B cell (primary cell): Measurements from ENCODE around the gene ZNF687. TPM values are rescaled to one million over a fixed set of nuclear protein-coding genes. Genes with fewer than 3 reads are reported as not detected.

ENCODE experiments used
- ATAC-seq: fragments of 200-7000 bp; cut with Tn5 transposase; one replicate; pipeline ENCODE4 v1.10.0; 2021; ENCODE audit warnings: low read depth, mild to moderate bottlenecking, moderate number of reproducible peaks, moderate library complexity
- CTCF ChIA-PET: fragments of 350-600 bp; sonication (Branson Sonifier 250); formaldehyde crosslinking; loops from one replicate; lab custom pipeline; 2021; ENCODE audit warnings: antibody characterized with exemption, inconsistent platforms; lab: Charles Lee
- POLR2A ChIA-PET: fragments of 350-600 bp; sonication (Branson Sonifier 250); formaldehyde crosslinking; loops from one replicate; lab custom pipeline; 2021; ENCODE audit warnings: antibody characterized with exemption; lab: Charles Lee
- DNase-seq: peaks from one replicate; pipeline ENCODE4 v3.0.0; 2013
- H2AFZ ChIP-seq: 2 replicates; pipeline ENCODE4 v1.6.1; 2012; ENCODE audit warnings: mild to moderate bottlenecking, low read depth, low read length; ENCODE audit not compliant: insufficient read depth, poor library complexity, severe bottlenecking
- H3K27ac ChIP-seq, 2 donors: 1 replicate in 1 of 2; 2 replicates in 1 of 2; pipeline ENCODE4 v1.5.1; 2012 to 2013; ENCODE audit warnings: low read length in 2 of 2, mild to moderate bottlenecking in 2 of 2, moderate library complexity in 1 of 2
- H3K27me3 ChIP-seq, 4 experiments: fragments of 200-600 bp in 1 of 4; sonication (generic) in 1 of 4; replicated peaks in 1 of 4; 1 replicate in 2 of 4; 2 replicates in 2 of 4; pipeline versions ENCODE4 v1.6.1 to v1.7.0; 2013 to 2016; ENCODE audit warnings: low read length in 3 of 4, mild to moderate bottlenecking in 2 of 4, mixed read lengths in 1 of 4, moderate library complexity in 1 of 4; ENCODE audit not compliant: insufficient read depth in 4 of 4, control insufficient read depth in 3 of 4; ENCODE audit errors: control extremely low read depth in 1 of 4
- H3K36me3 ChIP-seq, 2 experiments: replicated peaks in 1 of 2; 1 replicate in 1 of 2; 2 replicates in 1 of 2; pipeline versions ENCODE4 v1.6.1 to v1.7.1; 2013; ENCODE audit warnings: low read length in 1 of 2; ENCODE audit not compliant: insufficient read depth in 2 of 2, control insufficient read depth in 1 of 2; ENCODE audit errors: control extremely low read depth in 1 of 2, extremely low read depth in 1 of 2
- H3K4me1 ChIP-seq, 2 donors: fragments of 200-600 bp in 1 of 2; sonication (generic) in 1 of 2; 1 replicate in 1 of 2; 2 replicates in 1 of 2; pipeline versions ENCODE4 v1.5.1 to v1.6.1; 2013 to 2017; ENCODE audit warnings: low read length in 2 of 2; ENCODE audit not compliant: control insufficient read depth in 2 of 2, insufficient read depth in 2 of 2
- H3K4me2 ChIP-seq: replicated peaks from 2 replicates; pipeline ENCODE3; 2012; ENCODE audit warnings: mild to moderate bottlenecking, low read depth, low read length; ENCODE audit not compliant: poor library complexity, severe bottlenecking
- H3K4me3 ChIP-seq, 5 experiments: fragments of 200-600 bp in 1 of 5; sonication (generic) in 1 of 5; 1 replicate in 3 of 5; 2 replicates in 2 of 5; pipeline versions ENCODE4 v1.5.1 to v1.7.0; 2011 to 2016; ENCODE audit warnings: low read length in 4 of 5, mild to moderate bottlenecking in 4 of 5, low read depth in 2 of 5, control low read depth in 1 of 5, moderate library complexity in 1 of 5; ENCODE audit not compliant: insufficient read depth in 1 of 5; ENCODE audit errors: control extremely low read depth in 1 of 5, extremely low read depth in 1 of 5
- H3K79me2 ChIP-seq: fragments of 200-600 bp; sonication (generic); one replicate; pipeline ENCODE4 v1.6.0; 2016; ENCODE audit warnings: low read length; ENCODE audit not compliant: control insufficient read depth, insufficient read depth
- H3K9ac ChIP-seq: fragments of 200-600 bp; sonication (generic); 2 replicates; pipeline ENCODE4 v1.6.1; 2017; ENCODE audit warnings: mild to moderate bottlenecking, low read length, moderate library complexity
- H3K9me3 ChIP-seq, 3 donors: one replicate each; pipeline versions ENCODE4 v1.6.1 to v1.7.1; 2013; ENCODE audit warnings: low read length in 2 of 3; ENCODE audit not compliant: control insufficient read depth in 2 of 3, insufficient read depth in 1 of 3; ENCODE audit errors: control extremely low read depth in 1 of 3
- H4K20me1 ChIP-seq: 2 replicates; pipeline ENCODE4 v1.6.0; 2012; ENCODE audit warnings: mild to moderate bottlenecking, low read length; ENCODE audit not compliant: insufficient read depth, control insufficient read depth, poor library complexity, severe bottlenecking
- H3K27ac Mint-ChIP-seq: one replicate; pipeline ENCODE4 v1.8.0; 2021; ENCODE audit warnings: mixed read lengths
- H3K27me3 Mint-ChIP-seq: one replicate; pipeline ENCODE4 v1.8.0; 2021; ENCODE audit warnings: mixed read lengths
- H3K4me1 Mint-ChIP-seq: one replicate; pipeline ENCODE4 v1.8.0; 2021; ENCODE audit warnings: mixed read lengths
- H3K4me3 Mint-ChIP-seq: one replicate; pipeline ENCODE4 v1.8.0; 2021; ENCODE audit warnings: mixed read lengths
- H3K9me3 Mint-ChIP-seq: one replicate; pipeline ENCODE4 v1.8.0; 2022; ENCODE audit warnings: mixed read lengths; ENCODE audit not compliant: insufficient read depth
- CTCF ChIP-seq: fragments of 200-600 bp; IDR thresholded peaks from one replicate; pipeline ENCODE4 v1.8.0; 2022; ENCODE audit warnings: antibody characterized with exemption, mild to moderate bottlenecking
- EZH2 ChIP-seq: IDR thresholded peaks from 2 replicates; pipeline ENCODE4 v1.6.1; 2012; ENCODE audit warnings: borderline replicate concordance, low read depth, mild to moderate bottlenecking, moderate library complexity, low read length; ENCODE audit not compliant: insufficient read depth, poor library complexity, severe bottlenecking
- WGBS: methylation state at CpG from one replicate; pipeline ENCODE4 v1.1.5; 2013; ENCODE audit warnings: missing lambda C conversion rate; ENCODE audit not compliant: insufficient coverage; 5-methylcytosine and 5-hydroxymethylcytosine counted together
- intact Hi-C: fragments of 100-400 bp; cut with micrococcal nuclease; formaldehyde crosslinking; loops from one replicate; pipeline ENCODE4 v1.10.0; 2022
- polyA plus RNA-seq: library from polyadenylated mRNA; depleted of rRNA; stranded (reverse); fragments of >200 nt; gene quantifications from 2 replicates; pipeline ENCODE4 v1.2.3, GENCODE V29; 2012
- total RNA-seq, 2 donors: library from RNA; stranded (reverse); fragments of 120-200 nt in 1 of 2; gene quantifications; 1 replicate in 1 of 2; 2 replicates in 1 of 2; pipeline versions ENCODE4 v1.2.3 to v1.2.4, GENCODE V29; 2013 to 2022

The ZNF687 gene
- total and polyA plus RNA-seq, 2 donors (not counting 1 experiment from before 2014, with no cell fraction given) = 29.1 to 49.6 TPM

DNA sequence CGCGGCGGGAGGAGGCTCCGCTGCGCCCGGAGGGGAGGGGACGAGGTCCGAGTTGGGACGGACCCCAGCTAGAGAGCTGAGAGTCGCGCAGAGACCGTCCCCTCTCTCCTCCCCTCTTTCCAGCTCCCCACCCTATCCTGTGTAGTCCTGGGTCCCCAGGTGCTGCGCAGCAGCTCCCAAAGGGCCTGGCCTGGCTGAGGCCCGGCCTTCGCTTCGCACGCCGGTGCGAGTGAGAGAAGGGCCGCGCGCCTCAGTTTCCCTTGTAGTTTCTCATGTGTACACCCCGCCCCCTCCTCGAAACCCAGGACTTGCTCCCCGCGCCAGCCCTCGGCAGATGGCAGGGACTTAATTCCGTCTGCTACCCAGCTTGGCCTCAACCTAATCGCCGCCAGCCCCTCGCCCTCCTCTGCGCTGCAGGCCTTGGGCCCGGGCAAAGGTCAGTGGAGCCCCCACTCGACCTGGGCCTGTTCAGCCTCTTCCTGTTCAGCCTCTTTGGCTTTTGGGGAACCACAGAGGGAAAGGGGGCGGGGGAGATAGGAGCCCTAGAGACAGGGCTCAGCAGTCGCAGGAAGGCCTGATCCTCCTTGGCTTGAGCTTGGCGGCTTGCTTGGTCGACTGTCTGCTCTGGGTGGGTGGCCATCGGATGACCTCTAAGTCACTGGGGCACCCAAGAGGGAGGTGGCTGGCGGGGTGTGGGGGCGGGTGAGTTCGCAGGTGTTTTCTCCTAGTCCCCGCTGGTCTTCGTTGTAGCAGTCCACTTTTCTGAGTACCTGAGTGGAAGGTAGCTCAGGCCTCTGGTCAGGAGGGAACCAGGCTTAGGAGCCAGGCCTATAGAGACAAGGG, 1.0 kb downstream of the ZNF687 start:
- Mint-ChIP-seq H3K9me3 (no peaks in the 10 kb centered on the region), H3K27ac (peak overlapping the region; percentile 95), H3K4me1 (peaks cover 37% of the 10 kb centered on the region), H3K27me3 (no peaks in the 10 kb centered on the region), H3K4me3 (peak overlapping the region; percentile 98)
- no peak for DNase-seq
- peak overlapping the region; percentile 35 to 100 (median 97) for H3K4me3 ChIP-seq
- H3K9me3 ChIP-seq = no peaks in the 10 kb centered on the region
- H4K20me1 ChIP-seq = peaks cover 39% of the 10 kb centered on the region
- 8% methylated on average over 43 of the region's 44 CpGs for WGBS
- H3K9ac ChIP-seq = peak overlapping the region; percentile 92
- peak overlapping the region; percentile 95 to 96 for H3K27ac ChIP-seq
- intact Hi-C loops = loop anchor here (1.0 to 5.0 kb wide), 7 partner anchors 64 to 554 kb away; partner anchors contain the start of genes C2CD4D, CDC42SE1, LYSMD1 and PIP5K1A
- POLR2A ChIA-PET = interaction anchor here (0.8 to 1.7 kb wide), 4 partner anchors 9 to 44 kb away, joined by 3 to 6 read pairs (median 5); partner anchors contain the start of genes PI4KB and PSMD4
- ATAC-seq = no peak
- peaks cover 1 to 26% of the 10 kb centered on the region in 2 experiments for H3K36me3 ChIP-seq
- H3K79me2 ChIP-seq = peaks cover 58% of the 10 kb centered on the region
- peak overlapping the region; percentile 76 for H2AFZ ChIP-seq
- CTCF ChIA-PET = interaction anchor here (0.8 to 1.5 kb wide), 5 partner anchors 18 to 161 kb away, joined by 3 to 6 read pairs (median 5); partner anchors contain the start of gene PSMD4
- H3K4me1 ChIP-seq = peaks cover 16 to 29% of the 10 kb centered on the region in 2 donors
- H3K4me2 ChIP-seq = peak overlapping the region; percentile 90
- no peak for TF ChIP-seq EZH2
- TF ChIP-seq CTCF = no peak
- no peaks in the 10 kb centered on the region for H3K27me3 ChIP-seq
